Measurements from ENCODE around the gene RTN4RL2. TPM values are rescaled to one million over a fixed set of nuclear protein-coding genes. Genes with fewer than 3 reads are reported as not detected.
A peak's percentile ranks its signal among the peaks of the same experiment; 100 is the strongest.

RTN4RL2 gene
- total RNA-seq, 1 donor from 2014 or later, result 0.67 TPM

DNA sequence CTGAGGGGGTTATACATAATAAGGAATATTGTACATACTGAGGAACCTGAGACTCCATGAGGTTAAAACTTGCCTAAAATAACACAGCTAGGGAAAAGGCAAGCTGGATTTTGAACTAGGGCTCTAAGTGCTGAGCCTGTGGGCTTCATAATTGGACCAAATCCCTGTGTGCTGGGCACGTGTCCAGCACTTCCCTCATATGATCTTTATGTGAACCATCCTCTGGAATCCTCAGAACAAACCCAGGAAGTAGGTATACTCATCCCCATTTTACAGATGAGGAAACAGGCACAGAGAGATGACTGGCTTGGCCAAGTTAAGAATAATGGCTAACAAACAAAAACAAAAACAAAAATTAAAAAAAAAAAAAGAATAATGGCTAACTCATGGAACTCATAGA is 14.9 kb downstream of the RTN4RL2 start:
- H3K4me3 ChIP-seq (ENCODE audit: low read depth, low read length), result no peak overlapping the region

GRCh38 chr11:57475671-57476046 is 15.3 kb downstream of the RTN4RL2 start:
- no peaks in the 10 kb centered on the region for H3K36me3 ChIP-seq (ENCODE audit: control insufficient read depth, insufficient read depth, low read length)
- no peak overlapping the region for H3K4me3 ChIP-seq (ENCODE audit: low read depth, low read length)
- TF ChIP-seq, protein P1, sequence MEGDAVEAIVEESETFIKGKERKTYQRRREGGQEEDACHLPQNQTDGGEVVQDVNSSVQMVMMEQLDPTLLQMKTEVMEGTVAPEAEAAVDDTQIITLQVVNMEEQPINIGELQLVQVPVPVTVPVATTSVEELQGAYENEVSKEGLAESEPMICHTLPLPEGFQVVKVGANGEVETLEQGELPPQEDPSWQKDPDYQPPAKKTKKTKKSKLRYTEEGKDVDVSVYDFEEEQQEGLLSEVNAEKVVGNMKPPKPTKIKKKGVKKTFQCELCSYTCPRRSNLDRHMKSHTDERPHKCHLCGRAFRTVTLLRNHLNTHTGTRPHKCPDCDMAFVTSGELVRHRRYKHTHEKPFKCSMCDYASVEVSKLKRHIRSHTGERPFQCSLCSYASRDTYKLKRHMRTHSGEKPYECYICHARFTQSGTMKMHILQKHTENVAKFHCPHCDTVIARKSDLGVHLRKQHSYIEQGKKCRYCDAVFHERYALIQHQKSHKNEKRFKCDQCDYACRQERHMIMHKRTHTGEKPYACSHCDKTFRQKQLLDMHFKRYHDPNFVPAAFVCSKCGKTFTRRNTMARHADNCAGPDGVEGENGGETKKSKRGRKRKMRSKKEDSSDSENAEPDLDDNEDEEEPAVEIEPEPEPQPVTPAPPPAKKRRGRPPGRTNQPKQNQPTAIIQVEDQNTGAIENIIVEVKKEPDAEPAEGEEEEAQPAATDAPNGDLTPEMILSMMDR (IDR thresholded peaks at IDR 0.05; ENCODE audit: insufficient read depth, low read length, poor library complexity, severe bottlenecking), result no peak
- peaks cover 48% of the 10 kb centered on the region for H3K27me3 ChIP-seq (ENCODE audit: control insufficient read depth, insufficient read depth, low read length)
- no peak for DNase-seq (ENCODE audit: low read depth)

More for the DNA sequence above, 14.9 kb downstream of the RTN4RL2 start:
- peaks cover 48% of the 10 kb centered on the region for H3K27me3 ChIP-seq (ENCODE audit: control insufficient read depth, insufficient read depth, low read length)
- TF ChIP-seq, protein P1 (IDR thresholded peaks at IDR 0.05; ENCODE audit: insufficient read depth, low read length, poor library complexity, severe bottlenecking), result no peak
- DNase-seq (ENCODE audit: low read depth), result no peak
- no peaks in the 10 kb centered on the region for H3K36me3 ChIP-seq (ENCODE audit: control insufficient read depth, insufficient read depth, low read length)

DNA sequence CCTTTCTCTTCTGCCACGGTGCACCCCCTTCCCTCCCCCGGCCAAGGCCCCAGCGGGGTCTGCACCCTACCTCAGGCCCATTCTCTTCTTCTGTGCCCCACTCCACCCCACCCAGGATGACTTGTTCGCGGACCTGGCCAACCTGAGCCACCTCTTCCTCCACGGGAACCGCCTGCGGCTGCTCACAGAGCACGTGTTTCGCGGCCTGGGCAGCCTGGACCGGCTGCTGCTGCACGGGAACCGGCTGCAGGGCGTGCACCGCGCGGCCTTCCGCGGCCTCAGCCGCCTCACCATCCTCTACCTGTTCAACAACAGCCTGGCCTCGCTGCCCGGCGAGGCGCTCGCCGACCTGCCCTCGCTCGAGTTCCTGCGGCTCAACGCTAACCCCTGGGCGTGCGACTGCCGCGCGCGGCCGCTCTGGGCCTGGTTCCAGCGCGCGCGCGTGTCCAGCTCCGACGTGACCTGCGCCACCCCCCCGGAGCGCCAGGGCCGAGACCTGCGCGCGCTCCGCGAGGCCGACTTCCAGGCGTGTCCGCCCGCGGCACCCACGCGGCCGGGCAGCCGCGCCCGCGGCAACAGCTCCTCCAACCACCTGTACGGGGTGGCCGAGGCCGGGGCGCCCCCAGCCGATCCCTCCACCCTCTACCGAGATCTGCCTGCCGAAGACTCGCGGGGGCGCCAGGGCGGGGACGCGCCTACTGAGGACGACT is 15.9 kb downstream of the RTN4RL2 start:
- Histone ChIP-seq H3K27me3 (ENCODE audit: control insufficient read depth, insufficient read depth, low read length) (peaks cover 53% of the 10 kb centered on the region), H3K4me3 (ENCODE audit: low read depth, low read length) (peak overlapping the region; percentile 0), H3K36me3 (ENCODE audit: control insufficient read depth, insufficient read depth, low read length) (no peaks in the 10 kb centered on the region)
- TF ChIP-seq, protein P1 (IDR thresholded peaks at IDR 0.05; ENCODE audit: insufficient read depth, low read length, poor library complexity, severe bottlenecking), result no peak
- no peak for DNase-seq (ENCODE audit: low read depth)

DNA sequence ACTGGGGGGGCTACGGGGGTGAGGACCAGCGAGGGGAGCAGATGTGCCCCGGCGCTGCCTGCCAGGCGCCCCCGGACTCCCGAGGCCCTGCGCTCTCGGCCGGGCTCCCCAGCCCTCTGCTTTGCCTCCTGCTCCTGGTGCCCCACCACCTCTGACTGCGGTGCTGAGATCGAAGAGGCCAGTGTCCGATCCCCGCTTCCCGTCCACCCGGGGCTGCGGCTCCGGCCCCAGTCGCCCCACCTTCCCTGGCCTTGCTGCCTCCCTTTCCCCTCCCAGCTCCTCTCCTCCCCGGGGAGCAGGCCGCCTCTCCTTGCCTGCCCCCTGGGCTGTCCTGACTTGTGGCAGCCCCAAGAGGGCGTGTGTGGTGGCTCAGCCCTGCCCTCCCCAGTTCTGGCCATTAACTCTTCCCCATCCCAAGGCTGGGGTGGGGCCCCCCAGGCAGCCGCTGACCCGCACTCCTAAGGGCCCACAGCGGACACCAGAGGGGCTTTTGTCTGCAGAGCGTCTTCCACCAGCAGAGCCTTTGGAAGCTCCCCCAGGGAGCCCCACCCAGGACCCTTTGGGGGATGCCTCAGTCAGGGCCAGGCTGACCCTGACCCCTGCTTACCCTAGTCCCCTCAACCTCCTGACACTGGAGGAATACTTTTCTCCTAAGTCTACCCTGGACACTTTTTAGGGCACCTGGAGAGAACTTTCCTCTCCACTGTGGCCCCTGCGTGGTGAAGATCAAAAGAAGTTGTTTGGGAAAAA is 16.6 kb downstream of the RTN4RL2 start:
- H3K36me3 ChIP-seq (ENCODE audit: control insufficient read depth, insufficient read depth, low read length), result no peaks in the 10 kb centered on the region
- H3K27me3 ChIP-seq (ENCODE audit: control insufficient read depth, insufficient read depth, low read length), result peaks cover 58% of the 10 kb centered on the region
- TF ChIP-seq, protein P1 (IDR thresholded peaks at IDR 0.05; ENCODE audit: insufficient read depth, low read length, poor library complexity, severe bottlenecking), result peak; percentile 44
- H3K4me3 ChIP-seq (ENCODE audit: low read depth, low read length), result peak overlapping the region; percentile 0
- DNase-seq (ENCODE audit: low read depth), result no peak

DNA sequence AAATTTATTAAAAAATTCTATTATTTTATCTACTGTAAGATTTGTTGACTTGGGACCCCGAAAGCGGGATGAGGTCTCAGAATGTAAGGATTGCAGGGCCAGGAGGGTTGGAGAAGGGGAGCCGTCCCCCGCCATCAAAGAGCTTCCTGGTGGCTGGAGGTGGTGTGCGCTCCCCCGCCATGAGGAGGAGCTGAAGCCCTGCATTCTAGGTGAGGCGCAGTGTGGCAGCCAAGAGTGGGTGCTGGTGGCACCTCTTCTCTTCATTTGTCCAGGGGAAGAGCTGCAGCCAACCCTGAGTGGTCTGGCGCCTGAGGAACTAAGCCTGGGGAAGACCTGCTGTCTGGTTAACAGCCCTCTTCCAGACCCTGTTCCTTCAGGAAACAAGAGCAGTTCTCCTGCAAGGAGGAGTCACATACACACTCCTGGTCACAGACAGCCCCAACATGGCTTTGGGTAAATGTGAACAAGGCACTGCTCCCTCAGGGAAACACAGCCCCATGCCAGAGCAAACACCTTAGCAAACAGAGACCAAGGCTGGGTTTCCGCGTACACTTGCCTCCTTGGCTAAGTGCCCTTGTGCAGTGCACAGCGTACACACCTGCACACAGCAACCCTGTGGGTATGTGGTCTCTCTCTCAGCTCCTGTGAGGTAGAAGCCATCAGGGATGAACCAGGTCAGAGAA is 17.3 kb downstream of the RTN4RL2 start:
- Histone ChIP-seq H3K4me3 (ENCODE audit: low read depth, low read length) (no peak overlapping the region), H3K36me3 (ENCODE audit: control insufficient read depth, insufficient read depth, low read length) (no peaks in the 10 kb centered on the region), H3K27me3 (ENCODE audit: control insufficient read depth, insufficient read depth, low read length) (peaks cover 65% of the 10 kb centered on the region)
- DNase-seq (ENCODE audit: low read depth), result no peak
- TF ChIP-seq, protein P1 (IDR thresholded peaks at IDR 0.05; ENCODE audit: insufficient read depth, low read length, poor library complexity, severe bottlenecking), result no peak

Data from kidney epithelial cell (primary cell).